ENCODE measurements around the gene C6orf120.

Gene C6orf120

DNA sequence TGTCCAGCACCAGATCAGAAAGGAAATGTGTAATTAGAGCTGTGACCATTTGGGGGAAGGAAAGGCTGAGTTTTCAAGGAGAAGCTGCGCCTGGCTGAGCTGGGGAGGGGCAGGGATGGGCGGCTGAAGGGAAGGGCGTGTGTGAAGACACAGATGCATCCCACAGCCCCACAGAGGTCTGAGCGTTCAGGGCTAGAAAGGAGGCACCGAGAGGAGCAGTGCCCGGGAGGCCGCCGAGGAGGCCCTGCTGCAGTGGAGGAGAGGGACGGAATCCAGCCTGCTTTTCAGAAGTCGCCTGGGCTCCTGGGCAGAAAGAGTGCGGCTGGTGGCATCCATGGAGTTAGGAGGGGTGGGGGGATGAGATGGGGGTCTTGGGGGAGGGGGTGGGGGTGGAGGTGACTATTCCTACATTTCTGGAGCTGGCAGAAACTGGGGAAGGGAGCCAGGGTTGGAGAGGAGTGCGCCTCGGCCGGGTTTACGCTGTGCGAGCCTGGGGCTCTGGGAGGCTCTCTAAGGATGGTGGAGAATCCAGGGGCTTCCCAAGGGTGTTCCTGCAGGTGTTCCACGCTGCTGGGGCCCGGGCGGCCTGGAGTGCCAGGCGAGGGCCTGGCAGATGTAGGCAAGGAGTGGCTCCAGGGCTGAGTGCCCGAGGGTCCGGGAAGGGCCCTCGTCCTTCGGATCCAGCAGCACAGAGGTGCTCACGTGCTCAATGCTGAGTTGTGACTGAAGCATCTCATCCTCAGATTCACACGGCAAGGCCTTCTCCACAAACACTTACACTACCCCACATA is 41.9 kb upstream of the C6orf120 start:
- TF ChIP-seq, protein P1, sequence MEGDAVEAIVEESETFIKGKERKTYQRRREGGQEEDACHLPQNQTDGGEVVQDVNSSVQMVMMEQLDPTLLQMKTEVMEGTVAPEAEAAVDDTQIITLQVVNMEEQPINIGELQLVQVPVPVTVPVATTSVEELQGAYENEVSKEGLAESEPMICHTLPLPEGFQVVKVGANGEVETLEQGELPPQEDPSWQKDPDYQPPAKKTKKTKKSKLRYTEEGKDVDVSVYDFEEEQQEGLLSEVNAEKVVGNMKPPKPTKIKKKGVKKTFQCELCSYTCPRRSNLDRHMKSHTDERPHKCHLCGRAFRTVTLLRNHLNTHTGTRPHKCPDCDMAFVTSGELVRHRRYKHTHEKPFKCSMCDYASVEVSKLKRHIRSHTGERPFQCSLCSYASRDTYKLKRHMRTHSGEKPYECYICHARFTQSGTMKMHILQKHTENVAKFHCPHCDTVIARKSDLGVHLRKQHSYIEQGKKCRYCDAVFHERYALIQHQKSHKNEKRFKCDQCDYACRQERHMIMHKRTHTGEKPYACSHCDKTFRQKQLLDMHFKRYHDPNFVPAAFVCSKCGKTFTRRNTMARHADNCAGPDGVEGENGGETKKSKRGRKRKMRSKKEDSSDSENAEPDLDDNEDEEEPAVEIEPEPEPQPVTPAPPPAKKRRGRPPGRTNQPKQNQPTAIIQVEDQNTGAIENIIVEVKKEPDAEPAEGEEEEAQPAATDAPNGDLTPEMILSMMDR (IDR thresholded peaks at IDR 0.05; ENCODE audit: insufficient read depth, low read depth, low read length, missing control alignments): no peak
- no peak overlapping the region for H3K4me3 ChIP-seq (ENCODE audit: low read length)
- no peak for DNase-seq (ENCODE audit: low read depth)

DNA sequence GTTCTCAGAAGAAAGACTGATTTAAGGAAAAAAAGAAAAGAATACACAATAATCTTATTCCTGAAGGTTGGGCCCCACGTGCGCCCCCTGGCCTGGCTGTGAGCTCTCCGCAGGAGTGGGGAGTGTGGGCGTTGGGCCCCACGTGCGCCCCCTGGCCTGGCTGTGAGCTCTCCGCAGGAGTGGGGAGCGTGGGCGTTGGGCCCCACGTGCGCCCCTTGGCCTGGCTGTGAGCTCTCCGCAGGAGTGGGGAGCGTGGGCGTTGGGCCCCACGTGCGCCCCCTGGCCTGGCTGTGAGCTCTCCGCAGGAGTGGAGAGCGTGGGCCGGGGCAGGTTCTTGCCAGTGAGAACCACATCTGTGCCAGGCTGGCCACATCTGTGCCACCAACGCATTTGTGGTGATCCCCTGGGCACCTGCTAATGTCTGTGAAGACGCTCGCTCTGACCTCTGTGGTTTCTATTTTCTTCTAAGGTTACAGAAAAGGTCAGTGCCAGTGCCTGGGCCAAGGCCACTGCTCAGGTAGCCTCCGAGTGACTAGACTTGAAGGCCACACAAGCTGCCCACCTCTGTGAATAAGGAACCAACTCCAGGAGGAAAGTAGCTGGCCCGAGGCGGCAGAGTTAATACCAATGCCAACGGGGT is 41.1 kb upstream of the C6orf120 start:
- DNase-seq (ENCODE audit: low read depth): no peak
- no peak overlapping the region for H3K4me3 ChIP-seq (ENCODE audit: low read length)
- TF ChIP-seq, protein P1 (IDR thresholded peaks at IDR 0.05; ENCODE audit: insufficient read depth, low read depth, low read length, missing control alignments): no peak

DNA sequence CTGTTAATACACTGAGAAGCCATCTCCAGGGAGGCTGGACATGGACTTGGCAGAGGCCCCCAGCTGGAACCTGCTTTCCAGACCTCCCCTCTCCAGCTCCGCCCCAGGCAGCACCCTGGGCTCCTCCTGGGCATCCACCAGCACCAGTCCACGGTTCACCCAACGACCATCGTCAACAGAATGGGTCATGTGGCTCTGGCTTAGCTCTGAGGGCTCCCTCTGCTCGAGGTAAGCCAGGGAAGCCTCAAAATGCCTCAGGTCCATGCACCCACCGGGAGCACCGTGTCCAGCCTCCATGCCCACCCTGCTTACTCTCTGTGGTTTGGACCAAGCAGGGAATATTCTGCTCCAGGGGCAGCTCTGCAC is 40.6 kb upstream of the C6orf120 start:
- no peak overlapping the region for H3K4me3 ChIP-seq (ENCODE audit: low read length)
- DNase-seq (ENCODE audit: low read depth): no peak

DNA sequence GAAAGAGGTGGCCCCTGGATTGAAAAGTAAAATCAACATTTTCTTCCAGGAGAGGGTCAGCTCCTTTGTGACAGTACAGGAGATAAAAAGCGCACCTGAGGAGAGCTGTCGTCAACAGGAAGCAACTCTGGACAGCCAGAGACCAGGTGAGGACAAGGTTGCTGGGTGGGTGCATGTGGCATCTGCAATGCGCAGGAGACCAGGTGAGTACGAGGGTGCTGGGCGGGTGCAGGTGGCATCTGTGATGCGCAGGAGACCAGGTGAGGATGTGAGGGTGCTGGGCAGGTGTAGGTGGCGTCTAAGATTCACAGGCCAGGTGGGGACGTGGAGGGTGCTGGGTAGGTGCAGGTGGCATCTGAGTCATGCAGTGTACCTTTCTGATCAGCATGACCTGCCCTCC is 38.5 kb upstream of the C6orf120 start:
- no peak for DNase-seq (ENCODE audit: low read depth)
- TF ChIP-seq, protein P1 (IDR thresholded peaks at IDR 0.05; ENCODE audit: insufficient read depth, low read depth, low read length, missing control alignments): no peak
- no peak overlapping the region for H3K4me3 ChIP-seq (ENCODE audit: low read length)

More for the DNA sequence above, 40.6 kb upstream of the C6orf120 start:
- TF ChIP-seq, protein P1 (IDR thresholded peaks at IDR 0.05; ENCODE audit: insufficient read depth, low read depth, low read length, missing control alignments): no peak

DNA sequence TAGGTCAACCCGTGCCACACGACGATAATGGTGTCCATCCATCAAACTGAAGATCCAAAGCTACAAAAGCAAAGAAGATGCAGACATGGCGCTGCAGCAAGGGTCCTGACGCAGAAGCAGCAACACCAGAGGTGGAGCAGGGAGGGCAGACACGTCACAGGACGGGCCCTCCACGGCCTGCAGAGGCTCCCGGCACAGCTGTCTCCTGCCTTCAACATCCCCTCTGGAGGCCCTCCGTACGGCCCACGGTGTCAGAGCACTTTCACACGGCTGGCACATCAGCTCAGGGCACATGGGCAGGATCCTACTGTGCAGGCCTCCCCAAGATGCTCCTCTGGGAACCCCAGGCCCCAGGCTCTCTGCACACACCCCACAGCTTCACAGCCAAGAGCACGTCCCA is 37.7 kb upstream of the C6orf120 start:
- DNase-seq (ENCODE audit: low read depth): no peak
- TF ChIP-seq, protein P1 (IDR thresholded peaks at IDR 0.05; ENCODE audit: insufficient read depth, low read depth, low read length, missing control alignments): no peak
- H3K4me3 ChIP-seq (ENCODE audit: low read length): no peak overlapping the region

DNA sequence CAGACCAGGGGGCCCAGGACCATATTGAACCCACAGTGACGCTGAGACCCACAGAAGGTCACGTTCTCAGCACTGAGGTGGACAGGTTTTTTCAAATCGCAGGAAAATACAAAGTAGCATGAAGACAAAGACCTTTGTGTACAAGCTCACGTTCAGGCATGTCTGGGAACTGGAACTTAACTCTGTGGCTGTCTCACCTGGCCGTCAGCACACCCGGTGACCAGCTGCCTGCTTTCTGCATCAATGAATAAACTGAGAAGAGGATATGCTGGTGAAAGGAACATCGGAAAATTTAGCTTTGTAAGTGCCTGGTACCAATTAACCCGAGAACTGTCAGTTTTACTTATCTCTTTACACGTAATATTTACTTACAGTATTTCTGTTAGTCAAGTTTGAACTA is 36.6 kb upstream of the C6orf120 start:
- H3K4me3 ChIP-seq (ENCODE audit: low read length): no peak overlapping the region
- TF ChIP-seq, protein P1 (IDR thresholded peaks at IDR 0.05; ENCODE audit: insufficient read depth, low read depth, low read length, missing control alignments): no peak
- peak; percentile 68 for DNase-seq (ENCODE audit: low read depth)

Data from epithelial cell of esophagus (primary cell).